GM10266 (cell line): ENCODE results near the gene SERPINA1.

Experiments
- DNase-seq: peaks from one replicate; pipeline ENCODE4 v3.0.0; 2012; ENCODE audit errors: extremely low spot score
- TF ChIP-seq, protein P1 (sequence below): IDR thresholded peaks from 2 replicates; pipeline ENCODE4 v1.5.1; 2012; ENCODE audit warnings: mild to moderate bottlenecking, low read depth; ENCODE audit not compliant: control insufficient read depth, insufficient read depth; ENCODE audit errors: missing control alignments

Gene SERPINA1

GRCh38 chr14:94377866-94378470, 10.4 kb downstream of the SERPINA1 start:
- TF ChIP-seq, protein P1, sequence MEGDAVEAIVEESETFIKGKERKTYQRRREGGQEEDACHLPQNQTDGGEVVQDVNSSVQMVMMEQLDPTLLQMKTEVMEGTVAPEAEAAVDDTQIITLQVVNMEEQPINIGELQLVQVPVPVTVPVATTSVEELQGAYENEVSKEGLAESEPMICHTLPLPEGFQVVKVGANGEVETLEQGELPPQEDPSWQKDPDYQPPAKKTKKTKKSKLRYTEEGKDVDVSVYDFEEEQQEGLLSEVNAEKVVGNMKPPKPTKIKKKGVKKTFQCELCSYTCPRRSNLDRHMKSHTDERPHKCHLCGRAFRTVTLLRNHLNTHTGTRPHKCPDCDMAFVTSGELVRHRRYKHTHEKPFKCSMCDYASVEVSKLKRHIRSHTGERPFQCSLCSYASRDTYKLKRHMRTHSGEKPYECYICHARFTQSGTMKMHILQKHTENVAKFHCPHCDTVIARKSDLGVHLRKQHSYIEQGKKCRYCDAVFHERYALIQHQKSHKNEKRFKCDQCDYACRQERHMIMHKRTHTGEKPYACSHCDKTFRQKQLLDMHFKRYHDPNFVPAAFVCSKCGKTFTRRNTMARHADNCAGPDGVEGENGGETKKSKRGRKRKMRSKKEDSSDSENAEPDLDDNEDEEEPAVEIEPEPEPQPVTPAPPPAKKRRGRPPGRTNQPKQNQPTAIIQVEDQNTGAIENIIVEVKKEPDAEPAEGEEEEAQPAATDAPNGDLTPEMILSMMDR = no peak
- DNase-seq = no peak

GRCh38 chr14:94376976-94377865, 11.2 kb downstream of the SERPINA1 start:
- no peak for DNase-seq
- TF ChIP-seq, protein P1 = no peak

DNA sequence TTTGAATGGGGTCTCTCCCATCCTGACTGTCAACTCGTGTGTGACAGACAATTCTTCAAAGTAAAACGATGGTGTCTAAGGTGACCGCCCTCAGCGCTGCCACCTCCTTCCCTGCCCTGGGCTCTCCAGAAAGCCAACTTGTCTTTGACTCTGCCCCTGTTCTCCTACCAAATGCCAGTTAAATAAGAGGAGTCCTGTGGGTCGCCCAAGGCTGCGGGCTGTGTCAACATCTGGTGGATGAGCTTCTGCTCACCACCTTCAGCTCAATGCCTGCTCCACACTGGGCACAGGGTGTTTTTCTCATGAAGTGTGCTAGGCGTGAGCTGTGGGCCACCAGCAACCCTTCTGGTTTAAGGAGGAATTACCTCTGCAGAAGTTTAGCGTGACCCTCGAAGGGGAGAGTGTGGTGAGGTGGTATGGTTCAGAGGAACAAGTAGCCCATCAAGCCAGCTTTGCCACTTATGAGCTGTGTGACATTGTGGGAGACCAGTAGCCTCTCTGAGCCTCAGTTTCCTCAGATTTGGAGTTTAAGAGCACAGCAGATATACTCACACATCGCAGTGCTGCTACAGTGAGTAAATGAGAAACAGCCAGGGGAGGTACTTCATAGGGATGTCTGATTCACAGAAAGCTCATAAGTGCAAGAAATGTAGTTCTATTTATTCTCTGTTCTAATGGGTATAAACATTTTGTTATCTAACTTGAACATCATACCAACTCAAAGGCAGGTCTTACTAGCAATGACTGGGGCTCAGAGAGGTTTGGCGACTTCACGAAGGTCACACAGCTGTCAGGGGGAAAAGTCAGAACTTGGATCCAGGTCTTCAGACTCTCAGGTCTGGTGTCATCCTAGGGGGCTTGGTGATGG, 12.1 kb downstream of the SERPINA1 start:
- DNase-seq = no peak
- TF ChIP-seq, protein P1 = no peak

DNA sequence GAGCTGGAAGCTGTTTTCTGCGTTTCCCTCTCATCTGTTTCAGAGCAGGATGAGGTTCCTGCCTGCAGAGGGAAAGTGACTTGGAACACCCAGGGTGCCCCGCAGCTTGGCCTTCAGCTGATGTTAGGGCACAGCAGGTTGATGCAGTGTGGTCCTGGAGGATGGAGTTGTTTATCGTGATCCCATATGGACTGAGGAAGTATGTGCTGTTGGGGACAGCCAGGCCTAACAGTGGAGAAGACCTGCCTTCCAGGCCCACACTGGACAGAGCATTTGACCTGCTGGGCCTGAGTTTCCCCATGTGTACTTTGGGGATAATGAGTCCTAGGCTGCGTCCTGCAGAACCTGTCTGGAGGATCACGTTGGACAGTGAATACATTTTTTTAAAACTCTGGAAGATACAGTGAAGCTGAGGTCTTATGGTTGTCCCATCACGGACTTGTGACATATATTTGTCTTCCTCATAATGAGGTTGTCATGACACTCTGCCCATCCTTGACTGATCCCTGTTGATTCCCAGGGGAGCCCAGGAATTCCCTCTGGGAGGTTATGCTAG, 12.8 kb downstream of the SERPINA1 start:
- TF ChIP-seq, protein P1 = no peak
- DNase-seq = no peak

GRCh38 chr14:94374749-94375260, 13.6 kb downstream of the SERPINA1 start:
- TF ChIP-seq, protein P1 = no peak
- no peak for DNase-seq

DNA sequence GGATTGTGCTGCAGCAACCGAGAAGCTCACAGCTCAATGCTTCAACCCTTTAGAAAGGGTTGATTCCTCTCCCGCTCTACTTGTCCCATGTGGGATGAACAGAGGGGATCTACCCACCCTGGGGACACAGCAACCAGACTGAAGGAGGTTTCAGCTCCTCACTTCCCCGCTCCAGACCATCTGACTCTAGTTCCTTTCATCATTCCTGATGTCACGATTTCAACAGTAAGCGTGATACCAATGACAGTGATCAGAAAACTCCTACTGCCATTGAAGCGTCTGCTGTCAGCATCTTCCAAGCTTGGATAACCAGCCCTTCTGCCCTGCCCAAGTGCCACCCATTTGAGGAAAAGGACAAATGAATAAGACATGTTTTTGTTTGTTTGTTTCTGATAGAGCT, 14.3 kb downstream of the SERPINA1 start:
- TF ChIP-seq, protein P1 = no peak
- DNase-seq = no peak
